Hepatic stellate cell (primary cell): ENCODE measurements around the gene INPP5A.
A peak's percentile ranks its signal among the peaks of the same experiment; 100 is the strongest.
"Not testable (repeated sequence)": the region's sequence is repeated elsewhere in the genome, so short reads cannot be mapped to it uniquely, and the experiment has no call there.

ENCODE experiments used
- DNase-seq: peaks from one replicate; pipeline ENCODE4 v3.0.0; 2011; ENCODE audit warnings: low spot score

Gene INPP5A

GRCh38 chr10:132548106-132548823 lies 10.7 kb downstream of the INPP5A start:
- DNase-seq = no peak

DNA sequence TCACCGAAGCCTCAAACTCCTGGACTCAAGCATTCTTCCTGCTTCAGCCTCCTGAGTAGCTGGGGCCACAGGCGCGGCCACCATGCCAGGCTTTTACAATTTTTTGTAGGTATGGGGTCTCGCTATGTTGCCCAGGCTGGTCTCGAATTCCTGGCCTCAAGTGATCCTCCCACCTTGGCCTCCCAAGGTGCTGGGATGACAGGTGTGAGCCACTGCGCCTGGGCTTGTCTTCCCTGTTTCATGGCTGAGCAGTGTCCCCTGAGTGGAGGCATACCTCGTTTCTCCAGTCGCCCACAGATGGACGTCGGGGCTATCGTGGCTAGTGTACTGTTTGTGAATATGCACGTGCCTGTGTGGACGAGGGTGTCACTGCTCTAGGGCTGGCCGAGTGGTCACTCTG lies 11.3 kb downstream of the INPP5A start:
- no peak for DNase-seq

GRCh38 chr10:132549371-132549770 lies 11.8 kb downstream of the INPP5A start:
- no peak for DNase-seq

- no peak for DNase-seq
Measured at GRCh38 chr10:132550366-132551092, 12.9 kb downstream of the INPP5A start.

- no peak for DNase-seq
Measured at GRCh38 chr10:132551093-132551807, 13.7 kb downstream of the INPP5A start.

DNA sequence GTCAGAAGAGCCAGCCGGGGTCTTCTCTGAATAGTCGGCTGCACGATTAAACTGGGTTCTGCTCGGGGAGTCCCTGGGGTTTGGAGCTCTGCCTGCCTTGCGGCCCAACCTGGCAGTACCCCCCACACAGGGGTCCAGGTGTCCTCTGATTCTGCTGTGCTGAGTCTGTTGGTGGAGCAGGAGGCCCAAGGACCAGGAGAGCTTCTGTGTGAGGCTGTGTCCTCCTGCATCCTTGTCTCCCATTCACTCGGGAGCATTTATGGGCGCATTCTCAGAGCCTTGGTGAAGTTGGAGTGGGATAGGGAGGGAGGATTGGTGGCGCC lies 14.2 kb downstream of the INPP5A start:
- DNase-seq = no peak

DNA sequence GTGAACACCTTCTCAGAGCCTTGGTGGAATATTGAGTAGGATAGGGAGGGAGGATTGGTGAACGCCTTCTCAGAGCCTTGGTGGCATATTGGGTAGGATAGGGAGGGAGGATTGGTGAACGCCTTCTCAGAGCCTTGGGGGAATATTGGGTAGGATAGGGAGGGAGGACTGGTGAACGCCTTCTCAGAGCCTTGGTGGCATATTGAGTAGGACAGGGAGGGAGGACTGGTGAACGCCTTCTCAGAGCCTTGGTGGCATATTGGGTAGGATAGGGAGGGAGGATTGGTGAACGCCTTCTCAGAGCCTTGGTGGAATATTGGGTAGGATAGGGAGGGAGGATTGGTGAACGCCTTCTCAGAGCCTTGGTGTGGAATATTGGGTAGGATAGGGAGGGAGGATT lies 15.0 kb downstream of the INPP5A start:
- DNase-seq = not testable (repeated sequence)

DNA sequence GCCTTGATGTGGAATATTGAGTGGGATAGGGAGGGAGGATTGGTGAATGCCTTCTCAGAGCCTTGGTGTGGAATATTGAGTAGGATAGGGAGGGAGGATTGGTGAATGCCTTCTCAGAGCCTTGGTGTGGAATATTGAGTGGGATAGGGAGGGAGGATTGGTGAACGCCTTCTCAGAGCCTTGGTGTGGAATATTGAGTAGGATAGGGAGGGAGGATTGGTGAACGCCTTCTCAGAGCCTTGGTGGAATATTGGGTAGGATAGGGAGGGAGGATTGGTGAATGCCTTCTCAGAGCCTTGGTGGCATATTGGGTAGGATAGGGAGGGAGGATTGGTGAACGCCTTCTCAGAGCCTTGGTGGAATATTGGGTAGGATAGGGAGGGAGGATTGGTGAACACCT lies 16.0 kb downstream of the INPP5A start:
- not testable (repeated sequence) for DNase-seq

DNA sequence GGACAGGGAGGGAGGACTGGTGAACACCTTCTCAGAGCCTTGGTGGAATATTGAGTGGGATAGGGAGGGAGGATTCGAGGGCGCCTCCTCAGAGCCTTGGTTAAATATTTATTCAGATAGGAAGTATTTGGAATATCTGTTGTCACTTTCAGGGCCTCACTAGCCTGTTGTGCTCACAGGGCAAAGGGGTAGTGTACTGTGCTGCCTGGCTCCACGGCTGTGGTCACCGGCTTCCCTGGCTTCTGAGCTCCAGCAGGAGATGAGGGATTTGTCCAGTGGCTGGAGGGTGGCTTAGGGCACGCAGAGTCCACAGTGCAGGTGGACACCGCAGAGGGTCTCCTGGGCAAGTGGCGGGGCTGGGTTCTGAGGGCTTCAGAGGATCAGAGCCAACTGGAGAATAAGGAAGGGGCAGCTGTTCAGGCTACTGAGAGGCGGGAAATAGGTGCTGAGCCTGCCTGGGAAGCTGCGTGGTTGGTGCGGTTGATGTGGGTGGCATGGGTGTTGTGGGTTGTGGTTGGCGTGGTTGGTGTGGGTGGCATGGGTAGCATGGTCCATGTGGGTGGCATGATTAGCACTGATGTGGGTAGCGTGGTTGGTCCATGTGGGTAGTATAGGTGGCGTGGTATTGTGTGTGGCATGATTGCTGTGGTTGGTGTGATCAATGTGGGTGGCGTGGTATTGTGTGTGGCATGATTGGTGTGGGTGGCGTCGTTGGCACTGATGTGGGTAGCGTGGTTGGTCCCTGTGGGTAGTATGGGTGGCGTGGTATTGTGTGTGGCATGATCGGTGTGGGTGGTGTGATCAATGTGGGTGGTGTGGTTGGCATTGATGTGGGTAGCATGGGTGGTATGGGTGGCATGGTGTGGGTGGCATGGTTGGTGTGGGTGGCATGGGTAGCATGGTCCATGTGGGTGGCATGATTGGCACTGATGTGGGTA lies 16.7 kb downstream of the INPP5A start:
- no peak for DNase-seq

DNA sequence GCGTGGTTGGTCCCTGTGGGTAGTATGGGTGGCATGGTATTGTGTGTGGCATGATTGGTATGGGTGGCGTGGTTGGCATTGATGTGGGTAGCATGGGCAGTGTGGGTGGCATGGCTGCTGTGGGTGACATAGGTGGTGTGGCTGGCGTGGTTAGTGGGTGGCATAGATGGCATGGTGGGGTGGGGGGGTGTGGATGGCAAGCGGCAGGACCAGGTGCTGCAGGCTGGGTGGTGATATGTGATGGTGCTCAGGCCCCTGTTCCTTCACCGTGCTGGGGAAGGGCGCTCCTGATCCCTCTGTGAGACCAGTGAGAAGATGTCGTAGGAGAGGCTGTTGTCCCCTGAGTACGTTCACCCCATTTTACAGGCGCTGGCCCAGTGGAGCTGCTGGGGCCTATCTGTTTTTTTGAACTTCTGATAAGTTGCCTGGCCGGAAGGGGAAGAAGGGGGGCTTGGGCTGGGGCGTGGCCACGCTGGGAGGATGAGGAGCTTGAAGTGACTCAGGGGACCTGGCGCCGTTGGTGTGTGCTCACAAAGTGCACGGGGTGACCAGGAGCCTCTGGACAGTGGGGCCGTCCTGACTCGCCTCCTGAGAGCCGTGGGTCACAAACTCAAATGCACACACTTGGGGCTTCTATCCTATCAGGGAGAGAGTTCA lies 17.5 kb downstream of the INPP5A start:
- peak; percentile 64 for DNase-seq

DNA sequence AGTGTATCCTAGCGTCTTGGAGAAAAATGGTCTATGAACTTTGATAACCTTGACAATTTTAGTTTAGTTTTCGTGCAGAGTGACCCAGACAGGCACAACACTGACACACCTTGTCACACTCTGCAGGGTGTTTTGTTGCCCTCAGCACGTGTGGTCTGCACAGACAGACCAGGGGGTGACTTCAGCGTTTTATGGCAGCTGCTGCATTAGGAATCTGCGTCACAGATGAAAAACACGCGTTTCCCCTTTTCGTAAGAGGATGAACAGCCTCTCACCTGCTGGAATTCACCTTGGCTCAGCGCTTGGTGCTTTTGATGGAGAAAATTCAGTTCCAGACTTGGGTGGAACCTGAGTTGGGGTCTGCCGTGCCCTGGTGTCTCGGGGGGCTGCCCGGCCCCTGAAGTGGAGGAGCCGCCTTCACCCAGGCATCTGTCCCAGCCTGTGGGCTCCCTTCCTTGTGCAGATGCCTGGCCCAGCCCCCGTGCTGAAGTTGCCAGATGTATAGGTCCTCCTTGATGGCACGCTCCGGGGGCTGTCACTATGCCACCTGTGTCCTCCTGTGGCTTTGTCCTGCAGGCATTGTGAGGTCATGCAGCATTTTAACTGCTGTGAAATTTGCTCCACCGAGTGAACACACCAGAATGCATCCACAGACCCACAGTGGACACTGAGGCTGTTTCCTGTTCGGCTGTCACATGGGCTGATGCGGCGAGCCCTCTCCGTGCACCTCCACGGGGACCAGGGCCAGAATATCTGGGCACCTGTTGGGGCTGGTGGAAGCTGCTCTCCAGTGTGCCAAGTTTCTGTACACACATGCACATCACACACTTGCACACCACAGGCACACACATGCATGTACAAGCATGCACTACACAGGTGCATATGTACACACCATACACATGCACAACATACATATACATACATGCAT lies 18.3 kb downstream of the INPP5A start:
- DNase-seq = no peak

DNA sequence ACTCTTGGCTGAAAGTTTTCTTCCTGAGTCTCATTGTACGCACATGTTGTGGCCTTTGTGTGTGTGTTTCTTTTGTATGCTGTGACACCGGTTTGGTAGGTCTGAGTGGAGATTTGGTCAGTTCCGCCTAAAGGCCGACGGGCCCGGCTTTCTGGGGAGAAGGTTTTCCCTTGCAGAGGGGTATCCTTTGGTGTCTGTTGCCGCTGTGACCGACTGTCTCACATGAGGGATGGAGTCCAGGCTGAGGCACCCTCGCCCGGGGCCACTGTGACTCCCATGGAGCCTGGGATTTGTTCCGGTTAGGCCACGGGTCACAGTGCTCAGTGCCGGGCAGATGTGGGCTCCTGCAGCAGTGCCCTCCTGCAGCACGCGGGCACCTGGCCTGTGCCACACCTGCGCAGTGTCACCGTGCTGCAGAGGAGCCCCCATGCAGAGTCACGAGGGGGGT lies 19.4 kb downstream of the INPP5A start:
- DNase-seq = no peak

GRCh38 chr10:132557696-132558515 lies 20.3 kb downstream of the INPP5A start:
- DNase-seq = no peak

DNA sequence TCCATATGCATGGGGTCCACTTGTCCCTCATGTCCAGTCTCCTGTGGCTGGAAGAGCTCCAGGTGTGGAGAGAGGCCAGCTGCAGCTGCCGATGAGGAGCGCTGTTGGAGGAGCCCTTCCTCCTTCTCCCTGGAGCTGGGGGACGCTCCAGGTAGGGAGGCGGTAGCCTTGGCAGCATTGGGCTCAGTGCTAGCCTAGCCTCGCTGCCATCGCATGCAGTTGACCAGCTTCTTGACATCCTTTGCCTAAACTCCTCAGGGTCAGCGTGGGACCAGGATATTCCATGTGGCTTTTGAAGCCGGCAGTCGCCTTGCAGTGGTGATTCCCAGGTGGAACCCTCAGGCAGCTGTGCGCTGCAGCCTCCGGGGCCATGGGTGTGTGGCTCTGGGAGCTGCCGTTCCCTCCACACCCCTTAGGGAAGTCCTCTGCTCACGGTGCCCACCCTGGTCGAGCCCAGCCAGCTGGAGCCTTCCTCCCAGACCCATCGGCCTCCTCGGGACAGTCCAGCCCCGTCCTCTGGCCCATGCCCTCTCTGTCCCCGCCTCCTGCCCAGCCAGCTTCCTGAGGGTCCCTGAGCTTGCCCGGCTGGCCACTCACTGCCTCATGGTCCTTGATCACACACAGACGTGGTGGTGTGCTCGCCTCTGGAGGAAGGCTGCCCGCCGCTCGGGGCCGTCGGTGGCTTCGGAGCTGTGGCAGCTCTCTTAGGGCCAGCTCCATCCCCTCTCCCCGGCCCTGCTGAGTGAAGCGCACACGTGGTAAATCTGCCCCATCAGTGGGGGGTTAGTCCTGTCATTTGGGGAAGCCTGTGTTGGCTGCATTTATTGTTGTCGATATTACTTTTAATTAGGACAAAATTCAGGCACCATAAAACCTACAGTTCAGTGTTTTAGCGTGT lies 21.2 kb downstream of the INPP5A start:
- DNase-seq = no peak

- DNase-seq = no peak
Measured at GRCh38 chr10:132559538-132559937, 22.0 kb downstream of the INPP5A start.

DNA sequence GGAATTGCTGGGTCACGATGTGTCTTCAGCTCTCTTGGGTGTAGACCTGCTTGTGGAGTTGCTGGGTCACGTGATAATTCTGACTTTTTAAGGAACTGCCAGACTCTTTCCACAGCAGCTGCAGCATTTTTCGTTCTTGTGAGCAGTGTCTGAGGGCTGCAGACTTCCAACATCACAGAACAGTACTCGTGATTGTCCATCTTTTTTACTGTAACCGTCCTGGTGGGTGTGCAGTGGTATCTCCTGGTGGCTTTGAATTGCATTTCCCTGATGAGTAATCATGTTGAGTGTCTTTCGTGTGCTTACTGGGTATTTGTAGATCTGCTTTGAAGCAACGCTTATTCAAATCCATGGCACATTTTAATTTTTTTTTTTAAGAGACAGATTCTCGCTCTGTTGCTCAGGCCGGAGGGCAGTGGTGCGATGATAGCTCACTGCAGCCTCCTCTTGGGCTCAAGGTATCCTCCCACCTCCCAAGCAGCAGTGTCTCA lies 22.7 kb downstream of the INPP5A start:
- no peak for DNase-seq

GRCh38 chr10:132562177-132562915 lies 24.8 kb downstream of the INPP5A start:
- no peak for DNase-seq
